OCI-LY1 (cell line): ENCODE measurements around the gene HOXA2.

Experiments
- H2AFZ ChIP-seq: fragments of 200-600 bp; sonication (generic), shearing (Covaris generic); 2 replicates; pipeline ENCODE4 v1.6.0; 2014; ENCODE audit warnings: antibody characterized with exemption, mild to moderate bottlenecking, low read length
- H3F3A ChIP-seq: fragments of 200-600 bp; sonication (generic), shearing (Covaris generic); 2 replicates; pipeline ENCODE4 v1.6.0; 2014; ENCODE audit warnings: mild to moderate bottlenecking, antibody characterized with exemption, low read length, moderate library complexity; ENCODE audit not compliant: insufficient read depth
- H3K27ac ChIP-seq: fragments of 200-600 bp; sonication (generic); 2 replicates; pipeline ENCODE4 v1.5.1; 2014; ENCODE audit warnings: low read length, mixed run types, mild to moderate bottlenecking, low read depth; ENCODE audit not compliant: poor library complexity, severe bottlenecking
- H3K27me3 ChIP-seq: fragments of 200-600 bp; sonication (generic); 2 replicates; pipeline ENCODE4 v1.6.0; 2014; ENCODE audit warnings: antibody characterized with exemption, mild to moderate bottlenecking, low read length, moderate library complexity; ENCODE audit not compliant: insufficient read depth
- H3K36me3 ChIP-seq: fragments of 200-600 bp; sonication (generic); 2 replicates; pipeline ENCODE4 v1.6.1; 2014; ENCODE audit warnings: mild to moderate bottlenecking, antibody characterized with exemption, low read length, moderate library complexity, mixed read lengths; ENCODE audit not compliant: insufficient read depth
- H3K4me1 ChIP-seq: fragments of 200-600 bp; sonication (generic); 2 replicates; pipeline ENCODE4 v1.5.1; 2014; ENCODE audit warnings: mild to moderate bottlenecking, low read length, moderate library complexity; ENCODE audit not compliant: insufficient read depth, severe bottlenecking
- H3K4me2 ChIP-seq: fragments of 200-600 bp; sonication (generic), shearing (Covaris generic); 2 replicates; pipeline ENCODE4 v1.6.1; 2014; ENCODE audit warnings: low read length
- H3K4me3 ChIP-seq: fragments of 200-600 bp; sonication (generic); 2 replicates; pipeline ENCODE4 v1.5.1; 2014; ENCODE audit warnings: low read length, low read depth, mild to moderate bottlenecking, mixed read lengths; ENCODE audit not compliant: poor library complexity, severe bottlenecking
- H3K79me2 ChIP-seq: fragments of 200-600 bp; shearing (Covaris generic); 2 replicates; pipeline ENCODE4 v1.6.1; 2016; ENCODE audit warnings: mixed run types, low read length, mixed read lengths; ENCODE audit not compliant: insufficient read depth
- H3K9ac ChIP-seq: fragments of 200-600 bp; sonication (generic), shearing (Covaris generic); 2 replicates; pipeline ENCODE4 v1.6.1; 2014; ENCODE audit warnings: mild to moderate bottlenecking, low read length, mixed read lengths
- H3K9me2 ChIP-seq: fragments of 200-600 bp; sonication (generic), shearing (Covaris generic); 2 replicates; pipeline ENCODE4 v1.6.1; 2014; ENCODE audit warnings: low read depth, mild to moderate bottlenecking, low read length, mixed read lengths
- H3K9me3 ChIP-seq: fragments of 200-600 bp; shearing (Covaris generic); 2 replicates; pipeline ENCODE4 v1.6.1; 2014; ENCODE audit warnings: low read length, mixed read lengths
- H4K20me1 ChIP-seq: fragments of 200-600 bp; sonication (generic), shearing (Covaris generic); 2 replicates; pipeline ENCODE4 v1.6.0; 2016; ENCODE audit warnings: mild to moderate bottlenecking, low read length; ENCODE audit not compliant: insufficient read depth
- CTCF ChIP-seq: fragments of 200-600 bp; sonication (generic), shearing (Covaris generic); IDR thresholded peaks from 2 replicates; pipeline ENCODE4 v1.5.1; 2017; ENCODE audit warnings: mild to moderate bottlenecking, antibody characterized with exemption, low read length, moderate library complexity, mixed read lengths
- EZH2 ChIP-seq: fragments of 200-600 bp; sonication (generic), shearing (Covaris generic); IDR thresholded peaks from 2 replicates; pipeline ENCODE4 v1.8.0; 2017; ENCODE audit warnings: borderline replicate concordance, mixed run types, mild to moderate bottlenecking, antibody characterized with exemption, low read length, moderate library complexity, mixed read lengths

HOXA2 gene

GRCh38 chr7:27071622-27072390, 30.7 kb downstream of the HOXA2 start:
- Histone ChIP-seq H3K27me3 (no peaks in the 10 kb centered on the region), H3K4me1 (no peaks in the 10 kb centered on the region), H3K9me2 (no peaks in the 10 kb centered on the region), H3K4me3 (no peak overlapping the region), H2AFZ (no peak overlapping the region), H3K9me3 (no peaks in the 10 kb centered on the region), H3K27ac (no peak overlapping the region), H3K79me2 (no peaks in the 10 kb centered on the region), H3K36me3 (no peaks in the 10 kb centered on the region), H4K20me1 (no peaks in the 10 kb centered on the region), H3K4me2 (no peak overlapping the region), H3F3A (no peaks in the 10 kb centered on the region), H3K9ac (no peak overlapping the region)
- TF ChIP-seq CTCF (no peak), EZH2 (no peak)

GRCh38 chr7:27068259-27068658, 34.2 kb downstream of the HOXA2 start:
- Histone ChIP-seq H3K9me2 (no peaks in the 10 kb centered on the region), H3F3A (no peaks in the 10 kb centered on the region), H4K20me1 (no peaks in the 10 kb centered on the region), H3K9me3 (no peaks in the 10 kb centered on the region), H3K4me3 (no peak overlapping the region), H3K36me3 (no peaks in the 10 kb centered on the region), H3K27me3 (no peaks in the 10 kb centered on the region), H3K4me2 (no peak overlapping the region), H2AFZ (no peak overlapping the region), H3K79me2 (no peaks in the 10 kb centered on the region), H3K9ac (no peak overlapping the region), H3K27ac (no peak overlapping the region), H3K4me1 (no peaks in the 10 kb centered on the region)
- TF ChIP-seq CTCF: no peak

- Histone ChIP-seq H3K9me2 (no peaks in the 10 kb centered on the region), H2AFZ (no peak overlapping the region), H3K79me2 (no peaks in the 10 kb centered on the region), H3K27me3 (no peaks in the 10 kb centered on the region), H3K36me3 (no peaks in the 10 kb centered on the region), H3F3A (no peaks in the 10 kb centered on the region), H3K9me3 (no peaks in the 10 kb centered on the region), H3K4me1 (no peaks in the 10 kb centered on the region), H3K4me2 (no peak overlapping the region), H3K27ac (no peak overlapping the region), H4K20me1 (no peaks in the 10 kb centered on the region), H3K9ac (no peak overlapping the region), H3K4me3 (no peak overlapping the region)
- TF ChIP-seq EZH2 (no peak), CTCF (no peak)
These were observed 36.3 kb downstream of the HOXA2 start for GRCh38 chr7:27066148-27066547.
